Loucy (cell line): ENCODE measurements around the gene PITRM1.

ENCODE experiments used
- H2AFZ ChIP-seq: fragments of 200-600 bp; sonication (generic); 2 replicates; pipeline ENCODE4 v1.6.0; 2016; ENCODE audit warnings: antibody characterized with exemption, mild to moderate bottlenecking, low read length, moderate library complexity
- H3F3A ChIP-seq: fragments of 200-600 bp; 2 replicates; pipeline ENCODE4 v1.6.0; 2016; ENCODE audit warnings: antibody characterized with exemption, low read depth, mild to moderate bottlenecking
- H3K27me3 ChIP-seq: fragments of 200-600 bp; sonication (generic); 2 replicates; pipeline ENCODE4 v1.6.1; 2014; ENCODE audit warnings: low read length, mild to moderate bottlenecking; ENCODE audit not compliant: insufficient read depth, poor library complexity, severe bottlenecking
- H3K36me3 ChIP-seq: fragments of 200-600 bp; sonication (generic); 2 replicates; pipeline ENCODE4 v1.6.1; 2016; ENCODE audit warnings: low read length; ENCODE audit not compliant: insufficient read depth
- H3K4me1 ChIP-seq: fragments of 200-600 bp; sonication (generic); 2 replicates; pipeline ENCODE4 v1.5.1; 2014; ENCODE audit warnings: low read length, mild to moderate bottlenecking; ENCODE audit not compliant: insufficient read depth, poor library complexity, severe bottlenecking
- H3K4me2 ChIP-seq: fragments of 200-600 bp; sonication (generic); 2 replicates; pipeline ENCODE4 v1.6.0; 2014; ENCODE audit warnings: antibody characterized with exemption, low read length, low read depth, mild to moderate bottlenecking; ENCODE audit not compliant: poor library complexity, severe bottlenecking
- H3K4me3 ChIP-seq: fragments of 200-600 bp; sonication (generic); 2 replicates; pipeline ENCODE4 v1.5.1; 2014; ENCODE audit warnings: low read length, mild to moderate bottlenecking, mixed read lengths; ENCODE audit not compliant: poor library complexity, severe bottlenecking
- H3K79me2 ChIP-seq: fragments of 200-600 bp; sonication (generic); 2 replicates; pipeline ENCODE4 v1.6.1; 2014; ENCODE audit warnings: low read length; ENCODE audit not compliant: insufficient read depth
- H3K9ac ChIP-seq: fragments of 200-600 bp; sonication (generic); 2 replicates; pipeline ENCODE4 v1.6.0; 2014; ENCODE audit warnings: mild to moderate bottlenecking, low read depth, low read length, moderate library complexity; ENCODE audit not compliant: poor library complexity, severe bottlenecking
- H3K9me2 ChIP-seq: fragments of 200-600 bp; sonication (generic); replicated peaks from 2 replicates; pipeline ENCODE4 v1.6.1; 2016; ENCODE audit warnings: low read depth, low read length, mixed read lengths
- H3K9me3 ChIP-seq: fragments of 200-600 bp; sonication (generic); 2 replicates; pipeline ENCODE4 v1.6.1; 2014; ENCODE audit warnings: mild to moderate bottlenecking, antibody characterized with exemption, low read length, low read depth; ENCODE audit not compliant: insufficient read depth
- H4K20me1 ChIP-seq: fragments of 200-600 bp; sonication (generic); 2 replicates; pipeline ENCODE4 v1.6.0; 2014; ENCODE audit warnings: antibody characterized with exemption, low read length, mild to moderate bottlenecking; ENCODE audit not compliant: insufficient read depth, poor library complexity, severe bottlenecking
- EZH2phosphoT487 ChIP-seq: fragments of 200-600 bp; IDR thresholded peaks from 2 replicates; pipeline ENCODE4 v1.6.1; 2018; ENCODE audit warnings: antibody characterized with exemption, mild to moderate bottlenecking, moderate library complexity, borderline replicate concordance
- TF ChIP-seq, protein P1 (sequence below): fragments of 200-600 bp; sonication (generic); conservative IDR thresholded peaks from 2 replicates; pipeline ENCODE4 v1.5.1; 2014; ENCODE audit warnings: mild to moderate bottlenecking, antibody characterized with exemption, low read length

PITRM1 gene

GRCh38 chr10:3142146-3142875, 30.3 kb downstream of the PITRM1 start:
- H3K36me3 ChIP-seq = peaks cover 81% of the 10 kb centered on the region; the same call in 1 of the 2 replicates
- no peak overlapping the region for H3K4me3 ChIP-seq
- H3K27me3 ChIP-seq = no peaks in the 10 kb centered on the region
- no peaks in the 10 kb centered on the region for H3K79me2 ChIP-seq
- no peak overlapping the region for H3K4me2 ChIP-seq
- no peak for TF ChIP-seq EZH2phosphoT487
- TF ChIP-seq, protein P1, sequence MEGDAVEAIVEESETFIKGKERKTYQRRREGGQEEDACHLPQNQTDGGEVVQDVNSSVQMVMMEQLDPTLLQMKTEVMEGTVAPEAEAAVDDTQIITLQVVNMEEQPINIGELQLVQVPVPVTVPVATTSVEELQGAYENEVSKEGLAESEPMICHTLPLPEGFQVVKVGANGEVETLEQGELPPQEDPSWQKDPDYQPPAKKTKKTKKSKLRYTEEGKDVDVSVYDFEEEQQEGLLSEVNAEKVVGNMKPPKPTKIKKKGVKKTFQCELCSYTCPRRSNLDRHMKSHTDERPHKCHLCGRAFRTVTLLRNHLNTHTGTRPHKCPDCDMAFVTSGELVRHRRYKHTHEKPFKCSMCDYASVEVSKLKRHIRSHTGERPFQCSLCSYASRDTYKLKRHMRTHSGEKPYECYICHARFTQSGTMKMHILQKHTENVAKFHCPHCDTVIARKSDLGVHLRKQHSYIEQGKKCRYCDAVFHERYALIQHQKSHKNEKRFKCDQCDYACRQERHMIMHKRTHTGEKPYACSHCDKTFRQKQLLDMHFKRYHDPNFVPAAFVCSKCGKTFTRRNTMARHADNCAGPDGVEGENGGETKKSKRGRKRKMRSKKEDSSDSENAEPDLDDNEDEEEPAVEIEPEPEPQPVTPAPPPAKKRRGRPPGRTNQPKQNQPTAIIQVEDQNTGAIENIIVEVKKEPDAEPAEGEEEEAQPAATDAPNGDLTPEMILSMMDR = no peak
- no peaks in the 10 kb centered on the region for H4K20me1 ChIP-seq
- no peak overlapping the region for H2AFZ ChIP-seq
- no peaks in the 10 kb centered on the region for H3K9me3 ChIP-seq
- H3K9ac ChIP-seq = no peak overlapping the region
- no peaks in the 10 kb centered on the region for H3K4me1 ChIP-seq
- H3K9me2 ChIP-seq = no peaks in the 10 kb centered on the region
- no peaks in the 10 kb centered on the region for H3F3A ChIP-seq

DNA sequence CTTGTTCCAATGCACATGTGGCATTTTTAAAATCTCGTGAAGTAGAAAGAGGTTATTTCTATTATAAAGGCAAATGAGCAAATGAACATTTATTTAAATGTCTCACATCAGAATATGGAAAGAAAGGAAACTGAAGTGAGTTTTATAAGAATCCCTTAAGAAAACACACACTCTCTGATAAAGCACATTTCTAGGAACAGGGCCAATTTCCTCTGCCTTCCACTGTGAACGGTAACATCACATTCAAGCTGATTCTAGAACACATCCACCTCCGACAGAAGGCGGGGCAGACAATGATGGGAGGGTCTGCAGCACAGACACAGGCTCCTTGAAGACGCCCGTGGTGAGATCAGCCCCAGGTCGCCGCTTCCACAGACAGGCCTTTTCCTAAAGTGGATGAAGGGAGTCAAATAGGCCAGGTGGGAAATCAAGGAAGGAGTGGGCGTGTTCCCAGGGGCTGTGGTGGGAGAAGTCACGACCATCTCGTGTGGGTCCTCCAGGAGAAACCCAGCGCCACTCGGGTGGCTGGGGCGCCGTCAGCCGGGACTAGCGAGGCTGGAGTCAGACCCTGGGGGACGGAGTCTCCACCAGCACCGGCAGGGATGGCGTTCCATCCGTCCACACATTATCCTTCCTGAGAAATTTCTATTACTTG, 31.1 kb downstream of the PITRM1 start:
- no peak overlapping the region for H2AFZ ChIP-seq
- no peaks in the 10 kb centered on the region for H3F3A ChIP-seq
- no peaks in the 10 kb centered on the region for H3K9me2 ChIP-seq
- peaks cover 86% of the 10 kb centered on the region; the same call in 1 of the 2 replicates for H3K36me3 ChIP-seq
- no peak overlapping the region for H3K4me3 ChIP-seq
- TF ChIP-seq, protein P1 = no peak
- no peak for TF ChIP-seq EZH2phosphoT487
- no peaks in the 10 kb centered on the region for H4K20me1 ChIP-seq
- H3K4me2 ChIP-seq = no peak overlapping the region
- no peaks in the 10 kb centered on the region for H3K9me3 ChIP-seq
- no peaks in the 10 kb centered on the region for H3K79me2 ChIP-seq
- no peaks in the 10 kb centered on the region for H3K4me1 ChIP-seq
- no peaks in the 10 kb centered on the region for H3K27me3 ChIP-seq
- H3K9ac ChIP-seq = no peak overlapping the region

DNA sequence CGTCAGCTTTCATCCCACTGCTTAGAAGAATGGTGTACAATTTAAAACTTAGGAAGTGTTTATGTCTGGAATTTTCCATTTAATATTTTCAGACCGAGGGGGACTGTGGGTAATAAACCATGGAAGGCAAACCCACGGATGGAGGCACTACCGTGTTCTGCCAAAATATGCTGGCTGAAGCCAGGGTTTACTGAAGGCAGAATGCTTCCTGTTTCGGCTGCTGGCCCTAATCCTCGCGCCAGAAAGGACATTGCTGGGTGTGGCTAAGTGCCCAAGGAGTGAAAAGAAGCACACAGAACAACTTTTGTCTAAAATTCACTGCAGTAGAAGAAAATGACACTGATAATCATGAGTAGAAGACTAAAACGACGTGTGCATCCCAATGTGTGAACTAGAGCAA, 32.3 kb downstream of the PITRM1 start:
- Histone ChIP-seq H3K36me3 (peaks cover 93% of the 10 kb centered on the region; the same call in 1 of the 2 replicates), H3K4me1 (no peaks in the 10 kb centered on the region), H3K4me2 (no peak overlapping the region), H3K27me3 (no peaks in the 10 kb centered on the region), H4K20me1 (no peaks in the 10 kb centered on the region), H3K9me2 (no peaks in the 10 kb centered on the region), H3K4me3 (no peak overlapping the region), H3K9ac (no peak overlapping the region), H3K9me3 (no peaks in the 10 kb centered on the region), H2AFZ (no peak overlapping the region), H3F3A (no peaks in the 10 kb centered on the region), H3K79me2 (no peaks in the 10 kb centered on the region)
- TF ChIP-seq EZH2phosphoT487 = no peak
- TF ChIP-seq, protein P1 = no peak
